Liver (tissue), 9 donors: Measurements from ENCODE around the gene ST6GAL1. TPM values are rescaled to one million over a fixed set of nuclear protein-coding genes. Genes with fewer than 3 reads are reported as not detected.
A peak's percentile ranks its signal among the peaks of the same experiment; 100 is the strongest.
"Not testable (repeated sequence)": the region's sequence is repeated elsewhere in the genome, so short reads cannot be mapped to it uniquely, and the experiment has no call there.

Experiments used
- DNase-seq: peaks from one replicate; pipeline ENCODE4 v3.0.0-alpha.2; 2017; ENCODE audit warnings: low spot score
- H3K27ac ChIP-seq, 2 donors: one replicate each; pipeline ENCODE4 v1.7.0; 2013; ENCODE audit warnings: inconsistent platforms in 2 of 2, low read length in 2 of 2, control low read depth in 1 of 2, low read depth in 1 of 2, mild to moderate bottlenecking in 1 of 2
- H3K27me3 ChIP-seq, 4 donors: one replicate each; pipeline versions ENCODE4 v1.6.1 to v1.7.0; 2013; ENCODE audit warnings: low read length in 3 of 4, inconsistent platforms in 1 of 4, mild to moderate bottlenecking in 1 of 4, moderate library complexity in 1 of 4; ENCODE audit not compliant: control insufficient read depth in 4 of 4, insufficient read depth in 4 of 4
- H3K36me3 ChIP-seq, 4 donors: one replicate each; pipeline versions ENCODE4 v1.6.1 to v1.7.0; 2013; ENCODE audit warnings: low read length in 3 of 4, mild to moderate bottlenecking in 3 of 4, low read depth in 1 of 4, moderate library complexity in 1 of 4; ENCODE audit not compliant: control insufficient read depth in 4 of 4, insufficient read depth in 3 of 4
- H3K4me1 ChIP-seq, 4 donors: one replicate each; pipeline versions ENCODE4 v1.6.1 to v1.7.0; 2013; ENCODE audit warnings: low read length in 3 of 4, mild to moderate bottlenecking in 3 of 4, moderate library complexity in 1 of 4; ENCODE audit not compliant: control insufficient read depth in 4 of 4, insufficient read depth in 4 of 4
- H3K4me3 ChIP-seq, 3 donors: one replicate each; pipeline versions ENCODE4 v1.6.1 to v1.7.0; 2013; ENCODE audit warnings: low read length in 3 of 3, control low read depth in 1 of 3, low read depth in 1 of 3, mild to moderate bottlenecking in 1 of 3
- H3K9ac ChIP-seq, 2 donors: one replicate each; pipeline ENCODE4 v1.7.0; 2013; ENCODE audit warnings: low read length in 2 of 2, mild to moderate bottlenecking in 2 of 2, moderate library complexity in 2 of 2, control low read depth in 1 of 2, low read depth in 1 of 2
- H3K9me3 ChIP-seq, 4 donors: one replicate each; pipeline versions ENCODE4 v1.6.1 to v1.7.0; 2013; ENCODE audit warnings: low read length in 3 of 4; ENCODE audit not compliant: control insufficient read depth in 4 of 4
- EGR1 ChIP-seq, 2 donors: IDR thresholded peaks; 2 replicates each; pipeline ENCODE4 v1.6.1; 2016 to 2018; ENCODE audit warnings: antibody characterized with exemption in 2 of 2, low read depth in 2 of 2
- FOXA2 ChIP-seq: IDR thresholded peaks from 2 replicates; pipeline ENCODE4 v1.6.1; 2016; ENCODE audit warnings: antibody characterized with exemption
- GABPA ChIP-seq, 2 donors: IDR thresholded peaks in 1 of 2; conservative IDR thresholded peaks in 1 of 2; 2 replicates each; pipeline ENCODE4 v1.6.1; 2016; ENCODE audit warnings: antibody characterized with exemption in 2 of 2, mild to moderate bottlenecking in 1 of 2, moderate library complexity in 1 of 2
- HNF4A ChIP-seq, 2 donors: conservative IDR thresholded peaks; 2 replicates each; pipeline ENCODE4 v1.6.1; 2016; ENCODE audit warnings: antibody characterized with exemption in 2 of 2, mild to moderate bottlenecking in 2 of 2
- HNF4G ChIP-seq: IDR thresholded peaks from 2 replicates; pipeline ENCODE4 v1.6.1; 2016; ENCODE audit warnings: antibody characterized with exemption
- JUND ChIP-seq, 2 donors: IDR thresholded peaks; 2 replicates each; pipeline ENCODE4 v1.6.1; 2016; ENCODE audit warnings: antibody characterized with exemption in 2 of 2
- NR2F2 ChIP-seq: IDR thresholded peaks from 2 replicates; pipeline ENCODE4 v1.6.1; 2016; ENCODE audit warnings: antibody characterized with exemption
- RXRA ChIP-seq, 2 donors: IDR thresholded peaks; 2 replicates each; pipeline ENCODE4 v1.6.1; 2017 to 2018; ENCODE audit warnings: antibody characterized with exemption in 2 of 2, mild to moderate bottlenecking in 1 of 2
- SP1 ChIP-seq: IDR thresholded peaks from 2 replicates; pipeline ENCODE4 v1.6.1; 2018; ENCODE audit warnings: antibody characterized with exemption, mild to moderate bottlenecking
- WGBS: extraction: QIAGEN DNeasy Blood & Tissue Kit; methylation state at CpG from one replicate; pipeline ENCODE4 v1.1.7; 2013; 5-methylcytosine and 5-hydroxymethylcytosine counted together
- polyA plus RNA-seq, 2 donors: library from polyadenylated mRNA; stranded (reverse) in 1 of 2; unstranded in 1 of 2; fragments of 200-250 nt in 1 of 2; fragments of >200 nt in 1 of 2; fragmentation: Nextera tagmentation in 1 of 2; extraction: Ambion mirVana in 1 of 2; gene quantifications; one replicate each; pipeline versions ENCODE4 v1.2.1 to v1.2.3, GENCODE V29; 2013 to 2015
- total RNA-seq, 2 donors: library from RNA; depleted of rRNA; stranded (reverse); fragments of >200 nt; gene quantifications; one replicate each; pipeline ENCODE4 v1.2.3, GENCODE V29; 2014
- TF ChIP-seq, protein P1 (sequence below): IDR thresholded peaks from 2 replicates; pipeline ENCODE4 v1.6.1; 2016; ENCODE audit warnings: antibody characterized with exemption
- TF ChIP-seq, protein P2 (sequence below): IDR thresholded peaks from 2 replicates; pipeline ENCODE4 v1.6.1; 2016; ENCODE audit warnings: antibody characterized with exemption, mild to moderate bottlenecking
- TF ChIP-seq, protein P3 (sequence below): IDR thresholded peaks from 2 replicates; pipeline ENCODE4 v1.6.1; 2016; ENCODE audit warnings: antibody characterized with exemption
- TF ChIP-seq, protein P4 (sequence below): IDR thresholded peaks from 2 replicates; pipeline ENCODE4 v1.6.1; 2016; ENCODE audit warnings: antibody characterized with exemption
- TF ChIP-seq, protein P5 (sequence below): fragments of 150-350 bp; IDR thresholded peaks from 2 replicates; pipeline ENCODE4 v1.5.1; 2017; ENCODE audit warnings: improper control_type of control experiment, low read depth, low read length; ENCODE audit not compliant: missing input control
- donor health status: healthy.
- donor health status: healthy.
- donor health status: healthy.
- donor health status: healthy.
- donor health status: healthy.

Gene ST6GAL1
- total and polyA plus RNA-seq, 4 donors: 102 to 425 (median 328) TPM

DNA sequence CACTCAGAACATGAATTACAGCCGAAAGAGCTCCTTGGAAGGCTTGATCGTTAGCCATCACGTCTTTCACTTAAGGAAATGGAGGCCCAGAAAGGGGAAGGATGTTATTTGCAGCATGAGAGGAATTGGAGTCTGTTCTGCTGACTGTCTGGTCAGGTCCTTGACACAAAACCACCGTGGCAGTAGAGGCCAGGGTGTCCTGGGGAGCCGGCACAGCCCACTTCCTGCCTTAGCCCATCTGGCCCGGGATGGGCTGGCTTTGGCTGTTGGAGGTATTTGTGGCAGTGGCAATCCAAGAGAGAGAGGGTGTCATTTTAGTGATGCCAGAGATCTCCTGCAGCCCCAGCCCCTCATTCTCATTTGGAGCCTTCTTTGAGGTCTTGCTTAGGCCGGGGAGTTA is 37.4 kb downstream of the ST6GAL1 start:
- Histone ChIP-seq H3K9ac (no peak overlapping the region), H3K27ac (no peak overlapping the region), H3K27me3 (no peaks in the 10 kb centered on the region), H3K4me1 (peaks cover 3 to 11% (median 4%) of the 10 kb centered on the region in 4 donors), H3K9me3 (no peaks in the 10 kb centered on the region), H3K4me3 (no peak overlapping the region), H3K36me3 (no peaks in the 10 kb centered on the region)
- WGBS: 58% methylated on average over 7 of the region's 7 CpGs
- TF ChIP-seq, protein P1, sequence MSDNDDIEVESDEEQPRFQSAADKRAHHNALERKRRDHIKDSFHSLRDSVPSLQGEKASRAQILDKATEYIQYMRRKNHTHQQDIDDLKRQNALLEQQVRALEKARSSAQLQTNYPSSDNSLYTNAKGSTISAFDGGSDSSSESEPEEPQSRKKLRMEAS: no peak
- no peak for TF ChIP-seq GABPA (IDR thresholded peaks at IDR 0.05 in 1 of 2, conservative IDR thresholded peaks at IDR 0.05 in 1 of 2)
- no peak for TF ChIP-seq NR2F2
- TF ChIP-seq, protein P2, sequence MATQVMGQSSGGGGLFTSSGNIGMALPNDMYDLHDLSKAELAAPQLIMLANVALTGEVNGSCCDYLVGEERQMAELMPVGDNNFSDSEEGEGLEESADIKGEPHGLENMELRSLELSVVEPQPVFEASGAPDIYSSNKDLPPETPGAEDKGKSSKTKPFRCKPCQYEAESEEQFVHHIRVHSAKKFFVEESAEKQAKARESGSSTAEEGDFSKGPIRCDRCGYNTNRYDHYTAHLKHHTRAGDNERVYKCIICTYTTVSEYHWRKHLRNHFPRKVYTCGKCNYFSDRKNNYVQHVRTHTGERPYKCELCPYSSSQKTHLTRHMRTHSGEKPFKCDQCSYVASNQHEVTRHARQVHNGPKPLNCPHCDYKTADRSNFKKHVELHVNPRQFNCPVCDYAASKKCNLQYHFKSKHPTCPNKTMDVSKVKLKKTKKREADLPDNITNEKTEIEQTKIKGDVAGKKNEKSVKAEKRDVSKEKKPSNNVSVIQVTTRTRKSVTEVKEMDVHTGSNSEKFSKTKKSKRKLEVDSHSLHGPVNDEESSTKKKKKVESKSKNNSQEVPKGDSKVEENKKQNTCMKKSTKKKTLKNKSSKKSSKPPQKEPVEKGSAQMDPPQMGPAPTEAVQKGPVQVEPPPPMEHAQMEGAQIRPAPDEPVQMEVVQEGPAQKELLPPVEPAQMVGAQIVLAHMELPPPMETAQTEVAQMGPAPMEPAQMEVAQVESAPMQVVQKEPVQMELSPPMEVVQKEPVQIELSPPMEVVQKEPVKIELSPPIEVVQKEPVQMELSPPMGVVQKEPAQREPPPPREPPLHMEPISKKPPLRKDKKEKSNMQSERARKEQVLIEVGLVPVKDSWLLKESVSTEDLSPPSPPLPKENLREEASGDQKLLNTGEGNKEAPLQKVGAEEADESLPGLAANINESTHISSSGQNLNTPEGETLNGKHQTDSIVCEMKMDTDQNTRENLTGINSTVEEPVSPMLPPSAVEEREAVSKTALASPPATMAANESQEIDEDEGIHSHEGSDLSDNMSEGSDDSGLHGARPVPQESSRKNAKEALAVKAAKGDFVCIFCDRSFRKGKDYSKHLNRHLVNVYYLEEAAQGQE: no peak
- no peak for TF ChIP-seq RXRA (IDR thresholded peaks at IDR 0.05)
- TF ChIP-seq FOXA2: no peak
- TF ChIP-seq HNF4G: no peak
- TF ChIP-seq HNF4A (conservative IDR thresholded peaks at IDR 0.05): no peak
- TF ChIP-seq SP1: no peak
- no peak for TF ChIP-seq EGR1 (IDR thresholded peaks at IDR 0.05; ENCODE audit: low read depth in 2 of 2)
- TF ChIP-seq, protein P3, sequence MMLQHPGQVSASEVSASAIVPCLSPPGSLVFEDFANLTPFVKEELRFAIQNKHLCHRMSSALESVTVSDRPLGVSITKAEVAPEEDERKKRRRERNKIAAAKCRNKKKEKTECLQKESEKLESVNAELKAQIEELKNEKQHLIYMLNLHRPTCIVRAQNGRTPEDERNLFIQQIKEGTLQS: no peak
- TF ChIP-seq, protein P4, sequence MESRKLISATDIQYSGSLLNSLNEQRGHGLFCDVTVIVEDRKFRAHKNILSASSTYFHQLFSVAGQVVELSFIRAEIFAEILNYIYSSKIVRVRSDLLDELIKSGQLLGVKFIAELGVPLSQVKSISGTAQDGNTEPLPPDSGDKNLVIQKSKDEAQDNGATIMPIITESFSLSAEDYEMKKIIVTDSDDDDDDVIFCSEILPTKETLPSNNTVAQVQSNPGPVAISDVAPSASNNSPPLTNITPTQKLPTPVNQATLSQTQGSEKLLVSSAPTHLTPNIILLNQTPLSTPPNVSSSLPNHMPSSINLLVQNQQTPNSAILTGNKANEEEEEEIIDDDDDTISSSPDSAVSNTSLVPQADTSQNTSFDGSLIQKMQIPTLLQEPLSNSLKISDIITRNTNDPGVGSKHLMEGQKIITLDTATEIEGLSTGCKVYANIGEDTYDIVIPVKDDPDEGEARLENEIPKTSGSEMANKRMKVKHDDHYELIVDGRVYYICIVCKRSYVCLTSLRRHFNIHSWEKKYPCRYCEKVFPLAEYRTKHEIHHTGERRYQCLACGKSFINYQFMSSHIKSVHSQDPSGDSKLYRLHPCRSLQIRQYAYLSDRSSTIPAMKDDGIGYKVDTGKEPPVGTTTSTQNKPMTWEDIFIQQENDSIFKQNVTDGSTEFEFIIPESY: no peak
- TF ChIP-seq, protein P5, sequence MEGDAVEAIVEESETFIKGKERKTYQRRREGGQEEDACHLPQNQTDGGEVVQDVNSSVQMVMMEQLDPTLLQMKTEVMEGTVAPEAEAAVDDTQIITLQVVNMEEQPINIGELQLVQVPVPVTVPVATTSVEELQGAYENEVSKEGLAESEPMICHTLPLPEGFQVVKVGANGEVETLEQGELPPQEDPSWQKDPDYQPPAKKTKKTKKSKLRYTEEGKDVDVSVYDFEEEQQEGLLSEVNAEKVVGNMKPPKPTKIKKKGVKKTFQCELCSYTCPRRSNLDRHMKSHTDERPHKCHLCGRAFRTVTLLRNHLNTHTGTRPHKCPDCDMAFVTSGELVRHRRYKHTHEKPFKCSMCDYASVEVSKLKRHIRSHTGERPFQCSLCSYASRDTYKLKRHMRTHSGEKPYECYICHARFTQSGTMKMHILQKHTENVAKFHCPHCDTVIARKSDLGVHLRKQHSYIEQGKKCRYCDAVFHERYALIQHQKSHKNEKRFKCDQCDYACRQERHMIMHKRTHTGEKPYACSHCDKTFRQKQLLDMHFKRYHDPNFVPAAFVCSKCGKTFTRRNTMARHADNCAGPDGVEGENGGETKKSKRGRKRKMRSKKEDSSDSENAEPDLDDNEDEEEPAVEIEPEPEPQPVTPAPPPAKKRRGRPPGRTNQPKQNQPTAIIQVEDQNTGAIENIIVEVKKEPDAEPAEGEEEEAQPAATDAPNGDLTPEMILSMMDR: no peak
- DNase-seq: no peak

DNA sequence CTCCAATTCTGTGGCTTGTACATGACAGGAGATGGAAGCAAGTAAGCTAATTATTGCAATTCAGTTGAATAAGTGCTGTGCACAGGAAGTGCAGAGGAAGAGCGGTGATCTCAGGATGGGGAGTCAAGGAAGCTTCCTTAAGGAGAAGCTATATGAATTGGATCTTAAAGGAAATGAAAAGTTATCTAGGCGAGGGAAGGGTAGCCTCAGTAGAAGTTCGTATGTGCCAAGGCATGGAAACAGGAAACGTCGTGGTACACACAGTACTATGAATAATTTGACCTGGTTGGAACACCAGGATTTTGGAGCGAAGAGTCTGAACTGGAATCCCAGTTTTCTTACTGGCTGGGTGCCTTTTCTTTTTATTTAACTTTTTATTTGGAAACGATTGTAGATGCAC is 39.3 kb downstream of the ST6GAL1 start:
- TF ChIP-seq, protein P2: no peak
- TF ChIP-seq EGR1 (IDR thresholded peaks at IDR 0.05; ENCODE audit: low read depth in 2 of 2) (peak in 1 of 2 donors; percentile 35), SP1 (peak; percentile 40), JUND (IDR thresholded peaks at IDR 0.05) (no peak), NR2F2 (peak; percentile 85)
- WGBS: 65% methylated on average over 7 of the region's 7 CpGs
- no peaks in the 10 kb centered on the region for H3K27me3 ChIP-seq
- no peak overlapping the region for H3K4me3 ChIP-seq
- no peak overlapping the region for H3K27ac ChIP-seq
- H3K36me3 ChIP-seq: peaks cover 0 to 2% (median 0%) of the 10 kb centered on the region in 4 donors
- DNase-seq: no peak
- no peak overlapping the region for H3K9ac ChIP-seq
- peaks cover 7 to 22% (median 13%) of the 10 kb centered on the region in 4 donors for H3K4me1 ChIP-seq
- no peaks in the 10 kb centered on the region for H3K9me3 ChIP-seq

DNA sequence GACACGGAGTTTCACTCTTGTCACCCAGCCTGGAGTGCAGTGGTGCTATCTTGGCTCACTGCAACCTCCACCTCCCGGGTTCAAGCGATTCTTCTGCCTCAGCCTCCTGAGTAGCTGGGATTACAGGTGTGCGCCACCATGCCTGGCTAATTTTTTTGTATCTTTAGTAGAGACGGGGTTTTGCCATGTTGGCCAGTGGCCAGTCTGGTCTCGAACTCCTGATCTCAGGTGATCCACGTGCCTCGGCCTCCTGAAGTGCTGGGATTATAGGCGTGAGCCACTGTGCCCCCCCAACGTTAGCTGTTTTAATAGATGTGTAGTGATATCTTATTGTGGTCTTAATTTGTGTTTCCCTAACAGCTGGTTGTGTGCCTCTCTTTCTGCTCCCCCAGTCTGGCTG is 40.8 kb downstream of the ST6GAL1 start:
- DNase-seq, H3K27me3 ChIP-seq, H3K4me3 ChIP-seq, H3K36me3 ChIP-seq, H3K9me3 ChIP-seq, H3K9ac ChIP-seq: not testable (repeated sequence)
- Histone ChIP-seq H3K27ac (peak overlapping the region; percentile 35 to 58), H3K4me1 (peaks cover 7 to 35% (median 25%) of the 10 kb centered on the region in 4 donors)
- WGBS: 90% methylated on average over 10 of the region's 10 CpGs
